Esophagus muscularis mucosa (tissue), 3 donors: ENCODE results near the gene LENG8.

Source experiments
- CTCF ChIP-seq, 3 experiments: fragments of 200-600 bp in 2 of 3; fragments of 450-650 bp in 1 of 3; sonication (generic) in 2 of 3; IDR thresholded peaks; one replicate each; pipeline ENCODE4 v1.5.1; 2017 to 2019; ENCODE audit warnings: antibody characterized with exemption in 3 of 3, mild to moderate bottlenecking in 2 of 3, moderate library complexity in 1 of 3
- POLR2A ChIP-seq: fragments of 450-650 bp; IDR thresholded peaks from one replicate; pipeline ENCODE4 v1.6.1; 2017; ENCODE audit warnings: antibody characterized with exemption, moderate library complexity, mild to moderate bottlenecking, low read depth
- POLR2AphosphoS5 ChIP-seq, 2 donors: sonication (generic); formaldehyde crosslinking; IDR thresholded peaks; one replicate each; pipeline ENCODE4 v1.6.1; 2017; ENCODE audit warnings: antibody characterized with exemption in 2 of 2

GRCh38 chr19:54458648-54459281 lies 9.8 kb downstream of the LENG8 start:
- no peak for TF ChIP-seq POLR2A
- TF ChIP-seq CTCF (IDR thresholded peaks at IDR 0.05) = no peak
- no peak for TF ChIP-seq POLR2AphosphoS5 (IDR thresholded peaks at IDR 0.05)
